HG02885 (cell line): ENCODE data around the gene HES4.

ENCODE experiments used
- ATAC-seq: cut with Tn5 transposase; IDR thresholded peaks from one replicate; pipeline ENCODE4 v1.9.1; 2021; ENCODE audit warnings: mild to moderate bottlenecking; ENCODE audit not compliant: unreplicated experiment, poor library complexity

Gene HES4

GRCh38 chr1:999725-1000356 lies at the start of gene HES4:
Gene HES4 (minus strand): TSS chr1:1000097. CDS start chr1:999973, 124 bp downstream.
- no peak for ATAC-seq

- no peak for ATAC-seq
These were observed 48.9 kb upstream of the HES4 start for GRCh38 chr1:1048765-1049164.

GRCh38 chr1:1047963-1048362 lies 48.1 kb upstream of the HES4 start:
- ATAC-seq = no peak

GRCh38 chr1:1047407-1047806 lies 47.5 kb upstream of the HES4 start:
- ATAC-seq = no peak

GRCh38 chr1:1046767-1047166 lies 46.9 kb upstream of the HES4 start:
- no peak for ATAC-seq

- ATAC-seq = no peak
These were observed 46.3 kb upstream of the HES4 start for GRCh38 chr1:1046243-1046642.

- ATAC-seq = no peak
These were observed 45.2 kb upstream of the HES4 start for GRCh38 chr1:1045129-1045528.

- no peak for ATAC-seq
These were observed 44.7 kb upstream of the HES4 start for GRCh38 chr1:1044455-1045078.

- ATAC-seq = no peak
These were observed 44.0 kb upstream of the HES4 start for GRCh38 chr1:1043921-1044320.

GRCh38 chr1:1043411-1043810 lies 43.5 kb upstream of the HES4 start:
- no peak for ATAC-seq

GRCh38 chr1:1042835-1043234 lies 42.9 kb upstream of the HES4 start:
- ATAC-seq = no peak

GRCh38 chr1:1041873-1042272 lies 42.0 kb upstream of the HES4 start:
- ATAC-seq = no peak

- ATAC-seq = no peak
These were observed 41.2 kb upstream of the HES4 start for GRCh38 chr1:1041092-1041523.

- ATAC-seq = peak; percentile 57
These were observed 40.4 kb upstream of the HES4 start for GRCh38 chr1:1040004-1040991.

- ATAC-seq = peak; percentile 10
These were observed 39.4 kb upstream of the HES4 start for GRCh38 chr1:1039145-1039910.

- ATAC-seq = peak; percentile 65
These were observed 38.8 kb upstream of the HES4 start for GRCh38 chr1:1038694-1039093.

- no peak for ATAC-seq
These were observed 37.8 kb upstream of the HES4 start for GRCh38 chr1:1037366-1038327.

- no peak for ATAC-seq
These were observed 35.5 kb upstream of the HES4 start for GRCh38 chr1:1035291-1035943.

GRCh38 chr1:1034439-1034781 lies 34.5 kb upstream of the HES4 start:
- ATAC-seq = no peak
